WTC11 (cell line): ENCODE measurements around the gene MX2. TPM values are rescaled to one million over a fixed set of nuclear protein-coding genes. Genes with fewer than 3 reads are reported as not detected.

Experiments
- ATAC-seq: fragments of 200-7000 bp; cut with Tn5 transposase; 2 replicates; pipeline ENCODE4 v1.10.0; 2021; ENCODE audit warnings: mild to moderate bottlenecking, moderate library complexity
- CTCF ChIA-PET: fragments of 300-600 bp; sonication (Branson Sonifier 250); formaldehyde crosslinking; loops from one replicate; lab custom pipeline; 2021; ENCODE audit warnings: antibody characterized with exemption; lab: Charles Lee
- POLR2A ChIA-PET: fragments of 350-600 bp; sonication (Branson Sonifier 250); formaldehyde crosslinking; loops from one replicate; lab custom pipeline; 2021; ENCODE audit warnings: antibody characterized with exemption; lab: Charles Lee
- DNase-seq: peaks from one replicate; pipeline ENCODE4 v3.0.0; 2021; ENCODE audit warnings: low spot score
- H3K27ac Mint-ChIP-seq: 2 replicates; pipeline ENCODE4 v1.8.0; 2021; ENCODE audit warnings: mixed read lengths
- H3K27me3 Mint-ChIP-seq: 2 replicates; pipeline ENCODE4 v1.8.0; 2021; ENCODE audit warnings: low read depth, mild to moderate bottlenecking, moderate library complexity, mixed read lengths
- H3K36me3 Mint-ChIP-seq: 2 replicates; pipeline ENCODE4 v1.8.0; 2021; ENCODE audit warnings: mixed read lengths
- H3K4me1 Mint-ChIP-seq: 2 replicates; pipeline ENCODE4 v1.8.0; 2022; ENCODE audit warnings: mixed read lengths
- H3K4me3 Mint-ChIP-seq: 2 replicates; pipeline ENCODE4 v1.8.0; 2021; ENCODE audit warnings: mild to moderate bottlenecking, moderate library complexity, mixed read lengths
- H3K9me3 Mint-ChIP-seq: 2 replicates; pipeline ENCODE4 v1.8.0; 2021; ENCODE audit warnings: mixed read lengths
- ETV6 ChIP-seq: sonication (generic); formaldehyde crosslinking; IDR thresholded peaks from 2 replicates; pipeline ENCODE4 v1.8.1; 2022; ENCODE audit warnings: mild to moderate bottlenecking, missing genetic modification reagents
- FOXP1 ChIP-seq: sonication (generic); formaldehyde crosslinking; IDR thresholded peaks from 2 replicates; pipeline ENCODE4 v1.8.0; 2022; ENCODE audit warnings: missing genetic modification reagents, mild to moderate bottlenecking, moderate library complexity, borderline replicate concordance
- FOXP4 ChIP-seq: sonication (generic); formaldehyde crosslinking; IDR thresholded peaks from 2 replicates; pipeline ENCODE4 v1.8.0; 2022; ENCODE audit warnings: mild to moderate bottlenecking, missing genetic modification reagents
- GABPB1 ChIP-seq: sonication (generic); formaldehyde crosslinking; IDR thresholded peaks from 2 replicates; pipeline ENCODE4 v1.8.1; 2023; ENCODE audit warnings: mild to moderate bottlenecking, missing genetic modification reagents
- IRF2 ChIP-seq: sonication (generic); formaldehyde crosslinking; IDR thresholded peaks from 2 replicates; pipeline ENCODE4 v1.8.0; 2022; ENCODE audit warnings: low read depth, missing genetic modification reagents, borderline replicate concordance
- NFYB ChIP-seq: sonication (generic); formaldehyde crosslinking; conservative IDR thresholded peaks from 2 replicates; pipeline ENCODE4 v1.8.0; 2022; ENCODE audit warnings: low read depth, missing genetic modification reagents
- PREB ChIP-seq: sonication (generic); formaldehyde crosslinking; IDR thresholded peaks from 2 replicates; pipeline ENCODE4 v1.8.1; 2022; ENCODE audit warnings: mild to moderate bottlenecking, missing genetic modification reagents, moderate library complexity, borderline replicate concordance
- TEAD4 ChIP-seq: sonication (generic); formaldehyde crosslinking; IDR thresholded peaks from 2 replicates; pipeline ENCODE4 v1.8.0; 2022; ENCODE audit warnings: mild to moderate bottlenecking, missing genetic modification reagents
- TP53 ChIP-seq: sonication (generic); formaldehyde crosslinking; IDR thresholded peaks from 2 replicates; pipeline ENCODE4 v1.8.1; 2023; ENCODE audit warnings: mild to moderate bottlenecking, missing genetic modification reagents
- ZBTB21 ChIP-seq: sonication (generic); formaldehyde crosslinking; IDR thresholded peaks from 2 replicates; pipeline ENCODE4 v1.8.1; 2023; ENCODE audit warnings: mild to moderate bottlenecking, missing genetic modification reagents, borderline replicate concordance
- ZBTB43 ChIP-seq: sonication (generic); formaldehyde crosslinking; IDR thresholded peaks from 2 replicates; pipeline ENCODE4 v1.8.1; 2023; ENCODE audit warnings: mild to moderate bottlenecking, missing genetic modification reagents
- ZNF219 ChIP-seq: sonication (generic); formaldehyde crosslinking; IDR thresholded peaks from 2 replicates; pipeline ENCODE4 v1.8.0; 2023; ENCODE audit warnings: missing genetic modification reagents, mild to moderate bottlenecking, borderline replicate concordance
- ZNF232 ChIP-seq: sonication (generic); formaldehyde crosslinking; IDR thresholded peaks from 2 replicates; pipeline ENCODE4 v1.8.0; 2022; ENCODE audit warnings: mild to moderate bottlenecking, missing genetic modification reagents
- ZNF281 ChIP-seq: sonication (generic); formaldehyde crosslinking; IDR thresholded peaks from 2 replicates; pipeline ENCODE4 v1.8.0; 2023; ENCODE audit warnings: mild to moderate bottlenecking, missing genetic modification reagents
- ZNF396 ChIP-seq: fragments of 250-450 bp; sonication (Bioruptor Pico); IDR thresholded peaks from 2 replicates; pipeline ENCODE4 v1.8.0; 2021; ENCODE audit warnings: mild to moderate bottlenecking, moderate library complexity, borderline replicate concordance
- ZNF512 ChIP-seq: sonication (generic); formaldehyde crosslinking; IDR thresholded peaks from 2 replicates; pipeline ENCODE4 v1.8.1; 2022; ENCODE audit warnings: missing genetic modification reagents, borderline replicate concordance
- total RNA-seq: library from RNA; stranded (reverse); gene quantifications from 3 replicates; pipeline ENCODE4 v1.2.3, GENCODE V29; 2021
- TF ChIP-seq, protein P1 (sequence below): sonication (generic); formaldehyde crosslinking; IDR thresholded peaks from 2 replicates; pipeline ENCODE4 v1.8.1; 2023; ENCODE audit warnings: mild to moderate bottlenecking, missing genetic modification reagents
- TF ChIP-seq, protein P2 (sequence below): sonication (generic); formaldehyde crosslinking; IDR thresholded peaks from 2 replicates; pipeline ENCODE4 v1.8.1; 2022; ENCODE audit warnings: low read depth, mild to moderate bottlenecking, moderate library complexity, missing genetic modification reagents, borderline replicate concordance
- TF ChIP-seq, protein P3 (sequence below): sonication (generic); formaldehyde crosslinking; IDR thresholded peaks from 2 replicates; pipeline ENCODE4 v1.8.0; 2022; ENCODE audit warnings: mild to moderate bottlenecking, missing genetic modification reagents

Gene MX2
- total RNA-seq, 1 experiment from 2014 or later: 2.6 TPM

- Mint-ChIP-seq H3K4me3 (no peak overlapping the region), H3K4me1 (peaks cover 33% of the 10 kb centered on the region), H3K27ac (no peak overlapping the region), H3K36me3 (peaks cover 9% of the 10 kb centered on the region; the same call in 1 of the 2 replicates), H3K27me3 (no peaks in the 10 kb centered on the region; the same call in 1 of the 2 replicates), H3K9me3 (peaks cover 9% of the 10 kb centered on the region)
- TF ChIP-seq TP53 (CRISPR knock-in tag) (no peak), ZNF396 (CRISPR knock-in tag) (no peak), FOXP1 (CRISPR knock-in tag) (no peak), ZNF281 (CRISPR knock-in tag) (no peak), ZBTB43 (no peak), PREB (CRISPR knock-in tag) (no peak), IRF2 (CRISPR knock-in tag) (no peak), ZBTB21 (CRISPR knock-in tag) (no peak), GABPB1 (CRISPR knock-in tag) (no peak), ZNF219 (CRISPR knock-in tag) (no peak), ETV6 (CRISPR knock-in tag) (no peak)
- TF ChIP-seq, protein P1, sequence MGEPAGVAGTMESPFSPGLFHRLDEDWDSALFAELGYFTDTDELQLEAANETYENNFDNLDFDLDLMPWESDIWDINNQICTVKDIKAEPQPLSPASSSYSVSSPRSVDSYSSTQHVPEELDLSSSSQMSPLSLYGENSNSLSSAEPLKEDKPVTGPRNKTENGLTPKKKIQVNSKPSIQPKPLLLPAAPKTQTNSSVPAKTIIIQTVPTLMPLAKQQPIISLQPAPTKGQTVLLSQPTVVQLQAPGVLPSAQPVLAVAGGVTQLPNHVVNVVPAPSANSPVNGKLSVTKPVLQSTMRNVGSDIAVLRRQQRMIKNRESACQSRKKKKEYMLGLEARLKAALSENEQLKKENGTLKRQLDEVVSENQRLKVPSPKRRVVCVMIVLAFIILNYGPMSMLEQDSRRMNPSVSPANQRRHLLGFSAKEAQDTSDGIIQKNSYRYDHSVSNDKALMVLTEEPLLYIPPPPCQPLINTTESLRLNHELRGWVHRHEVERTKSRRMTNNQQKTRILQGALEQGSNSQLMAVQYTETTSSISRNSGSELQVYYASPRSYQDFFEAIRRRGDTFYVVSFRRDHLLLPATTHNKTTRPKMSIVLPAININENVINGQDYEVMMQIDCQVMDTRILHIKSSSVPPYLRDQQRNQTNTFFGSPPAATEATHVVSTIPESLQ (CRISPR knock-in tag): no peak
- TF ChIP-seq, protein P2, sequence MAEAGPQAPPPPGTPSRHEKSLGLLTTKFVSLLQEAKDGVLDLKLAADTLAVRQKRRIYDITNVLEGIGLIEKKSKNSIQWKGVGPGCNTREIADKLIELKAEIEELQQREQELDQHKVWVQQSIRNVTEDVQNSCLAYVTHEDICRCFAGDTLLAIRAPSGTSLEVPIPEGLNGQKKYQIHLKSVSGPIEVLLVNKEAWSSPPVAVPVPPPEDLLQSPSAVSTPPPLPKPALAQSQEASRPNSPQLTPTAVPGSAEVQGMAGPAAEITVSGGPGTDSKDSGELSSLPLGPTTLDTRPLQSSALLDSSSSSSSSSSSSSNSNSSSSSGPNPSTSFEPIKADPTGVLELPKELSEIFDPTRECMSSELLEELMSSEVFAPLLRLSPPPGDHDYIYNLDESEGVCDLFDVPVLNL: no peak
- ATAC-seq (no peak), DNase-seq (no peak)
- CTCF ChIA-PET: interaction anchor here (1.3 to 4.6 kb wide), 4 partner anchors 47 to 320 kb away, joined by 3 to 59 read pairs (median 14); no protein-coding TSS in a partner anchor
- POLR2A ChIA-PET: no interaction called here
Measured at GRCh38 chr21:41458121-41458520, 96.3 kb downstream of the MX2 start.

GRCh38 chr21:41458559-41458958 lies 96.7 kb downstream of the MX2 start:
- Mint-ChIP-seq H3K27me3 (no peaks in the 10 kb centered on the region; the same call in 1 of the 2 replicates), H3K36me3 (peaks cover 13% of the 10 kb centered on the region), H3K9me3 (peaks cover 10% of the 10 kb centered on the region), H3K27ac (no peak overlapping the region), H3K4me1 (peaks cover 29% of the 10 kb centered on the region), H3K4me3 (no peak overlapping the region)
- CTCF ChIA-PET: interaction anchor here (0.9 to 4.6 kb wide), 6 partner anchors 47 to 320 kb away, joined by 3 to 59 read pairs (median 5); no protein-coding TSS in a partner anchor
- POLR2A ChIA-PET: no interaction called here
- no peak for DNase-seq
- no peak for ATAC-seq
- TF ChIP-seq NFYB (CRISPR knock-in tag) (no peak), TEAD4 (CRISPR knock-in tag) (no peak), ZNF232 (CRISPR knock-in tag) (no peak), ZNF512 (CRISPR knock-in tag) (no peak), FOXP4 (CRISPR knock-in tag) (no peak)
- TF ChIP-seq, protein P3, sequence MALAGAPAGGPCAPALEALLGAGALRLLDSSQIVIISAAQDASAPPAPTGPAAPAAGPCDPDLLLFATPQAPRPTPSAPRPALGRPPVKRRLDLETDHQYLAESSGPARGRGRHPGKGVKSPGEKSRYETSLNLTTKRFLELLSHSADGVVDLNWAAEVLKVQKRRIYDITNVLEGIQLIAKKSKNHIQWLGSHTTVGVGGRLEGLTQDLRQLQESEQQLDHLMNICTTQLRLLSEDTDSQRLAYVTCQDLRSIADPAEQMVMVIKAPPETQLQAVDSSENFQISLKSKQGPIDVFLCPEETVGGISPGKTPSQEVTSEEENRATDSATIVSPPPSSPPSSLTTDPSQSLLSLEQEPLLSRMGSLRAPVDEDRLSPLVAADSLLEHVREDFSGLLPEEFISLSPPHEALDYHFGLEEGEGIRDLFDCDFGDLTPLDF: no peak
